Mucosa of rectum (tissue), 2 donors: ENCODE results near the gene SLC14A1.

ENCODE experiments used
- H3K27ac ChIP-seq, 2 donors: one replicate each; pipeline ENCODE4 v1.7.0; 2013; ENCODE audit warnings: inconsistent platforms in 2 of 2, low read depth in 2 of 2, low read length in 2 of 2
- H3K27me3 ChIP-seq, 2 donors: one replicate each; pipeline ENCODE4 v1.7.0; 2013; ENCODE audit warnings: low read length in 2 of 2; ENCODE audit not compliant: control insufficient read depth in 2 of 2, insufficient read depth in 2 of 2
- H3K36me3 ChIP-seq, 2 donors: one replicate each; pipeline ENCODE4 v1.7.0; 2013; ENCODE audit warnings: low read length in 2 of 2; ENCODE audit not compliant: control insufficient read depth in 2 of 2, insufficient read depth in 2 of 2
- H3K4me1 ChIP-seq, 2 donors: one replicate each; pipeline ENCODE4 v1.7.0; 2013; ENCODE audit warnings: low read length in 2 of 2, mild to moderate bottlenecking in 1 of 2; ENCODE audit not compliant: control insufficient read depth in 2 of 2, insufficient read depth in 2 of 2
- H3K4me3 ChIP-seq, 2 donors: one replicate each; pipeline ENCODE4 v1.7.0; 2013; ENCODE audit warnings: low read length in 2 of 2
- H3K9ac ChIP-seq, 2 donors: one replicate each; pipeline ENCODE4 v1.7.0; 2013; ENCODE audit warnings: low read length in 2 of 2, low read depth in 1 of 2, mild to moderate bottlenecking in 1 of 2
- H3K9me3 ChIP-seq, 2 donors: one replicate each; pipeline ENCODE4 v1.7.0; 2013; ENCODE audit warnings: low read length in 2 of 2; ENCODE audit not compliant: control insufficient read depth in 2 of 2
- donor health status: healthy.
- donor health status: Normal muscosa, but diverticular disease.

Gene SLC14A1

DNA sequence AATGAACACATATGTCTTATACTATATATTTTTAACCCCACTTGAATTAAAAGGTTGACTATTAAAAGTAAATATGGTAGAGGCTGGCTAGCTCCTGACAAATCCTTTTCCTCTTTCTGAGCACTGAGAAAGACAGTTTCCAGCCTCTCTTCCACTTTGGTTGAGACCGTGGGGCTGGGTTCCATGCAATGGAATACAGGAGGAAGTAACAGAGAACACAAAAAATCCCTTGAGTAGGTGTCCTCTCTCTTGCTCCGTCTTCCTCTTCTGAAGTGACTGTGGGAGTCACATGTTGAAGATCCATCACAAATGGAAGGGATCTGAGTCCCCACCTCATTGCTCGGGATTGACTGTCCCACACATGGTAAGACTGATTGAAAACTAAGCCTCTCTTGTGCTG lies 64.9 kb downstream of the SLC14A1 start:
- Histone ChIP-seq H3K27me3 (no peaks in the 10 kb centered on the region), H3K9me3 (no peaks in the 10 kb centered on the region), H3K9ac (no peak overlapping the region), H3K4me3 (no peak overlapping the region), H3K27ac (no peak overlapping the region), H3K4me1 (peaks cover 0 to 4% of the 10 kb centered on the region in 2 donors), H3K36me3 (no peaks in the 10 kb centered on the region)

DNA sequence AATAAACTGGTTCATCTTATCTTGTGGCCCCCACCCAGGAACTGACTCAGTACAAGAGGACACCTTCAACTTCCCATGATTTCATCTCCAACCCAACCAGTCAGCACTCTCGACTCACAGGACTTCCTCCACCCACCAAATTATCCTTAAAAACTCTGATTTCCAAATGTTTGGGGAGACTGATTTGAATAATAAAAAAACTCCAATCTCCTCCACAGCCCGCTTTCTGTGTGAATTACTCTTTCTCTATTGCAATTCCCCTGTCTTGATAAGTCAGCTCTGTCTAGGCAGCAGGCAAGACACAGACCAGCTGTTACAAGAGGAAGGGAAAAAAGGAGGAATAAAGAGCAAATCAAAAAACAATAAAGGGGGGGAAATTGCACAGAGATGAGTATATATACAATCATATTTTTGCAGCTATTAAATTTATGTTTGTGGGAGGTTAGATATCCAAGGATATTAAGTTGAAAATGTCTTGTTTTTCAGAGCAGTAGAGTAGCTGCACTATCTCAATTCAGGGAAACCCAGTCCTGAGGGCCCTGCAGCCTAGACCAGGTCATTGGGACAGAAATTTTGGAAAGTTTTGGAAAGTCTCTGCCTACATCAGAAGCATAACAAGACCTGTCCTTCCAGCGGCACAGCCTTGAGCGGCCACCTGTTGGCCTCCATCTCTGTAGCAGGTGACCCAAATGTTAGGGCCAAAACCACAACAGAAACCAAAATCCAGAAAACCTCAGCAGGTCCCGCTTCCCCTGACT lies 68.7 kb downstream of the SLC14A1 start:
- Histone ChIP-seq H3K27me3 (no peaks in the 10 kb centered on the region), H3K36me3 (no peaks in the 10 kb centered on the region), H3K9ac (no peak overlapping the region), H3K9me3 (no peaks in the 10 kb centered on the region), H3K4me3 (no peak overlapping the region), H3K4me1 (no peaks in the 10 kb centered on the region), H3K27ac (no peak overlapping the region)

DNA sequence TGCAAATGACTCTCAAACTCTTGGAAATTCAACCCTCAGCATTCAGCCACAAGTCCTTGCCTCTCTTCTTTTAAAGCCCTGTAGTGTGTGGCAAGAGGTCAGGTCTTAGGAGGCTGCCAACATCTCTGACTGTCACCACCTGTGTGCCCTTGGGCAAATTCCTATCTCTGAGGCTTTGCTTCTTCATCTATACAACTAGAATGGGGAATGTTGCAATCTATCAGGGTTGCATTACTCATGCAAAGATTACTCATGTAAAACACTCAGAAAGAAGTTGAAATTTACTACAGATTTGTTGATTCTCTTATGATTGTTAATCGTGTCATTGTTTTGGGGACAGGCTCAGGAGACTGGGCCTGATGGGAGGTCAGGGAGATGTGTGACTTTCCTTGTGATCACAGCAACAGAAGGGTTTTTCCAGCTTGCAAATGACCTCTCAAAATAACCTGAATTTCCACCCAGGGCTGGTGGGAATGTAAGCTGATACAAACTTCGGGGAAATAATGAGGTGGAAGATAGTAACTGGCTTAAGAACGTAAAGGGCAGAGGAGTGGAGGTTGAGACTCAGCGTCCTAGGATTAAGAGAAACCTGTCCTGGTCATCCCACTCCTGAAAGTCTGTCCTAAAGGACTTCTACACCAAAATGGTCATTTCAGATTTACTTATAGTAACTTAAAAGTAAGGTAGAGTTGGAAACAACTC lies 69.4 kb downstream of the SLC14A1 start:
- H3K4me3 ChIP-seq = no peak overlapping the region
- no peak overlapping the region for H3K9ac ChIP-seq
- no peaks in the 10 kb centered on the region for H3K4me1 ChIP-seq
- H3K27ac ChIP-seq = no peak overlapping the region
- H3K36me3 ChIP-seq = no peaks in the 10 kb centered on the region
- H3K27me3 ChIP-seq = no peaks in the 10 kb centered on the region
- no peaks in the 10 kb centered on the region for H3K9me3 ChIP-seq

DNA sequence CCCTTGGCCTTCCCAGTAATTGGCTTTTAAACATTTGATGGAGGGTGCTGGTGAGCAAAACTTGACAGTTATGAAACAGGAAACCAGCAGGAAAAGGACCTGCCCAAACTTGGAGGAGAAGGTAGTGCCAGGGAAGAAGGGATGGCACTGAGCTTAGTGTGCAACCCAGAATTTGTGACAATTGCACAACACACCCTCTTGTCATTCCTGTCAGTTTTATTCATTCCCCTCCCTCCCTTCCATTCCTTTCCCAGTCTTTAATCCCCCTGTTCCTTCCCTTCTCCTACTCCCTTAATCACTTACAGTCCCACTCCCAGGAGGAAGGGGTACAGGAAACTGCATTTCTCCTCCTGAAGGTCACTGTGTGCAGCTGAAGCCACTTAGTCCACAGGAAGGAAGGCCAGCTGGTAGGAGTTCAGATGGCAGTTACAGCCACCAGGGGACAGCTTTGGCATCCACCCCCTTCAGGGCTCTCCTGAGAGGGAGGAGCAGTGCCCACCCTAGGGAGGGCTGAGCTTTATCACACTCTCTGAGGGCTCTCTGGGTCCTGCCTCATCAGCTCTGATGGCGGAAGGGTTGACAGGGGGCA lies 77.5 kb downstream of the SLC14A1 start:
- Histone ChIP-seq H3K27ac (no peak overlapping the region), H3K9ac (no peak overlapping the region), H3K4me3 (no peak overlapping the region), H3K4me1 (no peaks in the 10 kb centered on the region), H3K27me3 (no peaks in the 10 kb centered on the region), H3K36me3 (no peaks in the 10 kb centered on the region), H3K9me3 (no peaks in the 10 kb centered on the region)
